GM12873 (cell line): Measurements from ENCODE around the gene TRPV5.

Source experiments
- TF ChIP-seq, protein P1 (sequence below): IDR thresholded peaks from 2 replicates; pipeline ENCODE4 v1.5.1; 2012; ENCODE audit warnings: low read depth, mild to moderate bottlenecking, moderate library complexity, low read length, control low read depth; ENCODE audit not compliant: insufficient read depth; ENCODE audit errors: missing control alignments

Gene TRPV5

DNA sequence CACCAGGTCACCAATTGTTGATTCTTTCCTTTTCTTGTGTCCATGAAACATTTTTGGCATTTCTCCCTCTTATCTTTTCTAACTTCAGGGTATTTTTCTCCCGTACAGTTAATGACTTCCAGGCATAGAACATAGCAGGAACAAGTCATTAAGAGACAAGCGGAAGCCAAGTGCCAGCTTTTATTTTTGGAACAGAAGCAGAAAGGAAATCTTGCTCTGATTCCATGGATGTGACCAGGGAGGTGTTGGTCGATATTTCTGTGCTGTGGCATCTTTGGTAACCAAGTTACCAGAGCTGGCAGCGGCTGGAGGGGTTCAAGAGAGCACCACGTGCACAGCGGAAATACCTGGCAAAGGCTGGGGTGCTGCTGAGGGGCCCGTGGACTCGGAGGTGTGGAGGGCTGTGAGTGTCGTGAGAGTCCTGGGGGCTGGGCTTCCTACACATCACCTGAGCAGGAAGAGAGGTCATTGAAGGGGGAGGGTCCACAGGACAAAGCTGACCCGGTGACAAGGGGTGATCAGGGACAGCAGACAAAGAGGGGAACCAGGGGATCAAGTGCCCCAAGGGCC lies 7.5 kb upstream of the TRPV5 start:
- TF ChIP-seq, protein P1, sequence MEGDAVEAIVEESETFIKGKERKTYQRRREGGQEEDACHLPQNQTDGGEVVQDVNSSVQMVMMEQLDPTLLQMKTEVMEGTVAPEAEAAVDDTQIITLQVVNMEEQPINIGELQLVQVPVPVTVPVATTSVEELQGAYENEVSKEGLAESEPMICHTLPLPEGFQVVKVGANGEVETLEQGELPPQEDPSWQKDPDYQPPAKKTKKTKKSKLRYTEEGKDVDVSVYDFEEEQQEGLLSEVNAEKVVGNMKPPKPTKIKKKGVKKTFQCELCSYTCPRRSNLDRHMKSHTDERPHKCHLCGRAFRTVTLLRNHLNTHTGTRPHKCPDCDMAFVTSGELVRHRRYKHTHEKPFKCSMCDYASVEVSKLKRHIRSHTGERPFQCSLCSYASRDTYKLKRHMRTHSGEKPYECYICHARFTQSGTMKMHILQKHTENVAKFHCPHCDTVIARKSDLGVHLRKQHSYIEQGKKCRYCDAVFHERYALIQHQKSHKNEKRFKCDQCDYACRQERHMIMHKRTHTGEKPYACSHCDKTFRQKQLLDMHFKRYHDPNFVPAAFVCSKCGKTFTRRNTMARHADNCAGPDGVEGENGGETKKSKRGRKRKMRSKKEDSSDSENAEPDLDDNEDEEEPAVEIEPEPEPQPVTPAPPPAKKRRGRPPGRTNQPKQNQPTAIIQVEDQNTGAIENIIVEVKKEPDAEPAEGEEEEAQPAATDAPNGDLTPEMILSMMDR: no peak

DNA sequence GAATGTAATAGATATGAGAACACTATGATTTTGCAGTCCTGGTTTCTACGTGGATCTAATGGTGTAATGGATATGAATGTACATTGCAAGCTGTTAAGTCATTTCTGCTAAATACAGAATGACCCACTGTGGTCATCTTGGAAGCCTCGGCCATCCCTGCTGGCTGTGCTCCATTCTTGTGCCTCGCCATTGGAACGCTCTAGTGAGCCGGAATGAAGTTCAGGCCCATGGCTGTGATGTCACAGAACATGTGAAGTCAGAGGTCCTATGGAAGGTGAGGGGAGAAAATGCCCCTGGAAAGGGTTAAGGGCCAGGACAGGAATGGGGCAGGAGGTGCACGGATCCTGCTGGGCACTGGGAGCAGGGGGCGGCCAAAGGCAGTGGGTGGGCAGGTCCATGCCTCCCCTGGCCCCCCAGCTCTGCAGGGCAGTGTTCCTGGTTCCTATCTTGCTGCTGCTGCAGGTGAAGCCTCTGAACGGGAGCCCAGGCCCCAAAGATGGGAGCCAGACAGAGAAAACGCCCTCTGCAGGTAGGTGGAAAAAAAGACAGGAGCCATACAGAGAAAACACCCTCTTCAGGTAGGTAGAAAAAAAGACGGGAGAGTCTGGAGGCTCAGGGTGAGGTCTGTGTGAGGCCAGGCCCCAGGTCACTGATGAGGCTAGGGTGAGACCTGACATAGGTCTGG lies 5.8 kb upstream of the TRPV5 start, which contains the start of gene LLCFC1:
TSS of gene LLCFC1 (plus strand) at position 259 of the 685 bp plus-strand sequence. CDS start at position 397, 138 bp downstream.
- TF ChIP-seq, protein P1: peak; percentile 51

DNA sequence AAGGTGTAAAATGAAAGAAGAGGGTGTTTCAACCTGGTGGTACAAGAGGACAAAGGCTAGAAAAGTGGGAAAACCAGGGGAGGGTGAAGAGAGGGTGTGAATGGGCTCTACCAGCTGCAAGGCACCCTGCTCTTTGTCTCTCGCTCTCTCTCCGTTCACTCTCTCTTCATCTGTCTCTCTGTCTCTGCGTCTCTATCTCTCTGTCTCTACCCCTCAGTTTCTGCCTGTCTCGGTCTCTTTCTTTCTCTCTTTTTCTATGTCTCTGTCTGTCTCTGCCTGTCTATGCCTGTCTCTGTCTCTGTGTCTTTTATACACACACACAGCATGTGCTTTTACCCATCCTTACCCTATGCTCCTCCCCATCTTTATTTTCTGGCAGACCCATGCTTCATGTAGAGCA lies 5.1 kb upstream of the TRPV5 start:
- TF ChIP-seq, protein P1: no peak

DNA sequence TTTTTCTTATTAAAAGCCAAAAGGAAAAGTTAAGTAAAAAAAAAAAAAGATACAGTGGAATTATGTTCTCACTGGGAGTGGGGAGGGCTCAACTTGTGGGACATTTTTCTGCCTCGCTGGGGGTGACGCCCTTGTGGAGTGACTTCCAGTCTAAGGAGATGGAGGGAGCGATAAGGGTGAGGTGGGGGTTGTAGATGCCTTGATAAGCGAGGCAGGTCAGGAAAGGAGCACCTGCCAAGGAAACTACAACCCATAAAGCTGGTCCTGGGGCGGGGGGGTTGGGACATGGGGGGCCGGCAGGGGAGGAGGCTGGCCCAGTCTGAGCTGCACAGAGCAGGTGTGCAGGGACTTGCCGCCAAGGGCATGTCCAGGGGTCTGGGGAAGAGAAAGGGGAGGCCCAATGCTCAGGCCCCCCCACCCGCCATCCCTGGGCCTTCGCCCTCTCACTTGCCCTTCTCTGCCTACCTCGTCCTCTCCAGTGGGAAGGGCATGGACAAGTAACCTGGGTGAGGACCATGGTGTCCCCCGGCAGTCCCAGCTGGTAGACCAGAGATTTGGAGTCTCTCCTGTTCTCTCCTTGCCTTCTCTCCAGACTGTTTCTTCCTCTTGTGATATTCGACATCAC lies 2.5 kb upstream of the TRPV5 start:
- TF ChIP-seq, protein P1: no peak

DNA sequence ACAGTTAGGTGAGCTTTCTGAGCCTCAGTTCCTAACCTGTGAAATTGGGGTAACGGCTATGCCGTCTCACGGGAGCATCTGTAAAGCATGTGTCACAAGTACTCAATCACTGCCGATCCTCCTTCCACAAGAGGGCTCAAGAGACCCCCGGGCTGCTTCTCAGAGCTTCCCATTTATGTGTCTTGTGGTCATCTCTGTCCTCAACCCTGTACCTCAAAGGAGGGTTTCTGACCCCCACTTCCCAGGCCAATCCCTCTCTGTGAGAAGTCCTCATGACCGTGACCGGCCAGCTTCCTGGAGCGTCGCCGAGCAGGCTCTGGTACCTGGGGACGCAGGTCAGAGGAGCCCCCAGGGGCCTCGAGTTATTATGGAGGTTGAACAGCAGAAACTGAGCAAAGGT lies 510 bp upstream of the TRPV5 start:
- TF ChIP-seq, protein P1: no peak

DNA sequence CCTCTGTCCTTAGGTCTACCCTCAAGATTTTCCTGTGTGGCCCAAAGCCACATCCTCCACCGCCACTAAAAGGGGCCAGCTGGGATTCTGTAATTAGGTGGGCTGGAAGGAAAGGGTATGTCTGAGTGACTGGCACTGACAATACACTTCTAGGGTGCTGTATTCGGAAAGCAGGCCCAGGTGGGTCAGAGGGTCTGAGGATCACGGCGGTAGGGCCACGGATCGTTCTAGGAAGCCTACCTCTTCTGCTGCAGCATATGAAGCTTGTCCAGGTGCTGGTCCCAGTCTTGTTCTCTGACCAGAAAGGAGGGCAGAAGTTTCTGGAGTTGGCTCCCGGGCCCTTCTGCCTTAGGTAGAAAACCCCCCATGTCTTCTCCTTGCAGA lies 462 bp downstream of the TRPV5 start:
- TF ChIP-seq, protein P1: no peak

DNA sequence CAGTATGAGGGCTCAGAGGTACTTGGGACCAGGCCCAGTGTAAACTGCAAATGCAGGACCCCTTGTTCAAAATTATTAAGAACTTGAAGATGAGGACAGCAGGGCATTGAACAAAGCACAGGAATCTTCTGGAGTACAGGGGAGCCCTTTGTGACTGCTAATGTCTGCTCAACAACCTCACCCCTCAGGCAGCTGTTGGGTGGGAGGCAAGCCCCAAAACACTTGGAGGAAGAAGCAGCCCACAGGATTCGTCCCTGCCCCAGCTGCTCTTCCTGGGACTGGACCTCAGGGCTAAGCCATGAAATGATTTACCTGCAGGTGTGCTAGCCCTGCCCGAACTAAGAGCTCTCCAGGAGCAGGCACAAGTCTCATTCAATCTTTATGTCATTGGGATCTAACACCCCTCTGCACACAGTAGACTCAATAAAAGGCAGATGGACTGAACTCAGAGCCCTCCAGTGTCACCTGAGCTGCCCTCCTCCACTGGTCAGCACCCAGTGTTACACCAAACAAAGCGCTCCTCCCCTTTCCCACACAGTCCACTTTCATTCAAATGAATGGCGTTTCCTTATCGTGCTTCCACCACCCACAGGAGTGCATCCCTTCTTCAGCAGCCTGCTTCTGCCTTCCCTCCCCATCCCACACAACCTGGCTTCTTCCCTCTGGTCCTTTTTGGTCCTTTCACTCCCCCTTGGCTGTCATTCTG lies 1.0 kb downstream of the TRPV5 start:
- TF ChIP-seq, protein P1: no peak
